Ishikawa (cell line): ENCODE data around the gene CA10.

ENCODE experiments used
- CEBPB ChIP-seq: IDR thresholded peaks from 2 replicates; pipeline ENCODE4 v1.6.1; 2012
- CREB1 ChIP-seq: IDR thresholded peaks from 2 replicates; pipeline ENCODE4 v1.6.1; 2012; ENCODE audit warnings: low read depth
- EGR1 ChIP-seq: IDR thresholded peaks from 2 replicates; pipeline ENCODE4 v1.6.1; 2012
- EP300 ChIP-seq: IDR thresholded peaks from 2 replicates; pipeline ENCODE4 v1.6.1; 2012; ENCODE audit warnings: borderline replicate concordance
- FOXM1 ChIP-seq: IDR thresholded peaks from 2 replicates; pipeline ENCODE4 v1.6.1; 2012; ENCODE audit warnings: low read depth, borderline replicate concordance
- NFIC ChIP-seq: IDR thresholded peaks from 2 replicates; pipeline ENCODE4 v1.6.1; 2012
- RAD21 ChIP-seq: IDR thresholded peaks from 2 replicates; pipeline ENCODE4 v1.6.1; 2012; ENCODE audit warnings: low read depth
- TAF1 ChIP-seq: IDR thresholded peaks from 2 replicates; pipeline ENCODE4 v1.6.1; 2012; ENCODE audit warnings: low read depth, mild to moderate bottlenecking
- TCF12 ChIP-seq: IDR thresholded peaks from 2 replicates; pipeline ENCODE4 v1.6.1; 2012; ENCODE audit warnings: low read depth
- TEAD4 ChIP-seq: IDR thresholded peaks from 2 replicates; pipeline ENCODE4 v1.6.1; 2012
- YY1 ChIP-seq: IDR thresholded peaks from 2 replicates; pipeline ENCODE4 v1.6.1; 2012; ENCODE audit warnings: low read depth
- ZBTB7A ChIP-seq: IDR thresholded peaks from 2 replicates; pipeline ENCODE4 v1.6.1; 2012; ENCODE audit warnings: low read depth
- TF ChIP-seq, protein P1 (sequence below): IDR thresholded peaks from 2 replicates; pipeline ENCODE4 v1.6.1; 2012
- TF ChIP-seq, protein P2 (sequence below): IDR thresholded peaks from 2 replicates; pipeline ENCODE4 v1.6.1; 2012
- TF ChIP-seq, protein P3 (sequence below): IDR thresholded peaks from 2 replicates; pipeline ENCODE4 v1.6.1; 2012; ENCODE audit warnings: low read depth, mild to moderate bottlenecking

The CA10 gene

GRCh38 chr17:51741458-51741857, 417.1 kb downstream of the CA10 start:
- TF ChIP-seq, protein P1, sequence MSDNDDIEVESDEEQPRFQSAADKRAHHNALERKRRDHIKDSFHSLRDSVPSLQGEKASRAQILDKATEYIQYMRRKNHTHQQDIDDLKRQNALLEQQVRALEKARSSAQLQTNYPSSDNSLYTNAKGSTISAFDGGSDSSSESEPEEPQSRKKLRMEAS, result no peak
- TF ChIP-seq ZBTB7A (no peak), TEAD4 (no peak), TAF1 (no peak), NFIC (no peak)
- TF ChIP-seq, protein P2, sequence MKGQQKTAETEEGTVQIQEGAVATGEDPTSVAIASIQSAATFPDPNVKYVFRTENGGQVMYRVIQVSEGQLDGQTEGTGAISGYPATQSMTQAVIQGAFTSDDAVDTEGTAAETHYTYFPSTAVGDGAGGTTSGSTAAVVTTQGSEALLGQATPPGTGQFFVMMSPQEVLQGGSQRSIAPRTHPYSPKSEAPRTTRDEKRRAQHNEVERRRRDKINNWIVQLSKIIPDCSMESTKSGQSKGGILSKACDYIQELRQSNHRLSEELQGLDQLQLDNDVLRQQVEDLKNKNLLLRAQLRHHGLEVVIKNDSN, result no peak
- TF ChIP-seq, protein P3, sequence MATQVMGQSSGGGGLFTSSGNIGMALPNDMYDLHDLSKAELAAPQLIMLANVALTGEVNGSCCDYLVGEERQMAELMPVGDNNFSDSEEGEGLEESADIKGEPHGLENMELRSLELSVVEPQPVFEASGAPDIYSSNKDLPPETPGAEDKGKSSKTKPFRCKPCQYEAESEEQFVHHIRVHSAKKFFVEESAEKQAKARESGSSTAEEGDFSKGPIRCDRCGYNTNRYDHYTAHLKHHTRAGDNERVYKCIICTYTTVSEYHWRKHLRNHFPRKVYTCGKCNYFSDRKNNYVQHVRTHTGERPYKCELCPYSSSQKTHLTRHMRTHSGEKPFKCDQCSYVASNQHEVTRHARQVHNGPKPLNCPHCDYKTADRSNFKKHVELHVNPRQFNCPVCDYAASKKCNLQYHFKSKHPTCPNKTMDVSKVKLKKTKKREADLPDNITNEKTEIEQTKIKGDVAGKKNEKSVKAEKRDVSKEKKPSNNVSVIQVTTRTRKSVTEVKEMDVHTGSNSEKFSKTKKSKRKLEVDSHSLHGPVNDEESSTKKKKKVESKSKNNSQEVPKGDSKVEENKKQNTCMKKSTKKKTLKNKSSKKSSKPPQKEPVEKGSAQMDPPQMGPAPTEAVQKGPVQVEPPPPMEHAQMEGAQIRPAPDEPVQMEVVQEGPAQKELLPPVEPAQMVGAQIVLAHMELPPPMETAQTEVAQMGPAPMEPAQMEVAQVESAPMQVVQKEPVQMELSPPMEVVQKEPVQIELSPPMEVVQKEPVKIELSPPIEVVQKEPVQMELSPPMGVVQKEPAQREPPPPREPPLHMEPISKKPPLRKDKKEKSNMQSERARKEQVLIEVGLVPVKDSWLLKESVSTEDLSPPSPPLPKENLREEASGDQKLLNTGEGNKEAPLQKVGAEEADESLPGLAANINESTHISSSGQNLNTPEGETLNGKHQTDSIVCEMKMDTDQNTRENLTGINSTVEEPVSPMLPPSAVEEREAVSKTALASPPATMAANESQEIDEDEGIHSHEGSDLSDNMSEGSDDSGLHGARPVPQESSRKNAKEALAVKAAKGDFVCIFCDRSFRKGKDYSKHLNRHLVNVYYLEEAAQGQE, result no peak

GRCh38 chr17:51740531-51740930, 418.0 kb downstream of the CA10 start:
- TF ChIP-seq, protein P3, result no peak
- TF ChIP-seq EGR1, result no peak
- no peak for TF ChIP-seq CEBPB
- TF ChIP-seq CREB1, result no peak

GRCh38 chr17:51739245-51739886, 419.1 kb downstream of the CA10 start:
- TF ChIP-seq CREB1, result no peak
- TF ChIP-seq CEBPB, result no peak
- no peak for TF ChIP-seq NFIC
- TF ChIP-seq ZBTB7A, result no peak
- TF ChIP-seq TAF1, result no peak
- no peak for TF ChIP-seq EP300
- TF ChIP-seq FOXM1, result no peak
- no peak for TF ChIP-seq YY1
- TF ChIP-seq EGR1, result no peak
- TF ChIP-seq, protein P3, result no peak
- TF ChIP-seq, protein P1, result no peak
- TF ChIP-seq RAD21, result no peak
- TF ChIP-seq, protein P2, result no peak
- TF ChIP-seq TCF12, result no peak
- no peak for TF ChIP-seq TEAD4

DNA sequence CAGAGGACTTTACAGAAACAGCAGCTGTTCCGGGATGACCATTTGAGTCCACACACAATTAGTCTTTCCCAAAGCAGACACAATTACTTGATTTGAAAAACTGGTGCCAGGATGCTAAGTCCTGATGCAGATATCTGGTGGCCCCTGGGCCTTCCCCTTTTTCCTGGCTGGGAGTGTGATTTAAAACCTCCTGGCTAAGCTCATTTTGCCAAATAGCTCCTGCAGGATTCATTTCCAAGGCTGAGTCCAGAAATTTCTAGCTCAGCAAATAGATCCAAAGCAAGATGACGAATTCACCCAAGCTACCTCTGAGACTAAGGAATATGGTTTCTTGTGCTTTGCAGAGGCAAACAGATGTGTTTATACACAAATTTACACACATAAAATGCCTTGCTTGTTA, 422.2 kb downstream of the CA10 start:
- TF ChIP-seq RAD21 (no peak), ZBTB7A (no peak), CREB1 (no peak), NFIC (no peak), EGR1 (no peak), YY1 (no peak)

DNA sequence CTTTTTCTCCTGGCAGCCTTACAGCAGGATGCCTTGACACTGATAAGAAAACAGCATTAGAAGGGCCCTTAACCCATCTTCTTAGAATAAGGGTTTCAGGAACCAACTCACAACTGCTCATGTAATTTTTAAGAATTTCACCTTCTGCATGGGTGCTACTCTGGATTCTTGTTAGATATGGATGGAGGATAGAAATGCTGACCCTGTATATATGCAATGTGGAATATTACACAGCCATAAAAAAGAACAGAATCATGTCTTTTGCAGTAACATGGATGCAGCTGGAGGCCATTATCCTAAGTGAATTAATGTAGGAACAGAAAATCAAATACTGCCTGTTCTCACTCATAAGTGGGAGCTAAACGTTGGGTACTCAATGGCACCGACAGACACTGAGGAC, 423.5 kb downstream of the CA10 start:
- TF ChIP-seq, protein P2, result no peak
- TF ChIP-seq TCF12 (no peak), TEAD4 (no peak)
